HG03139 (cell line): Measurements from ENCODE around the gene ZBTB20.

Source experiments
- ATAC-seq: cut with Tn5 transposase; IDR thresholded peaks from one replicate; pipeline ENCODE4 v1.9.1; 2021; ENCODE audit not compliant: unreplicated experiment

ZBTB20 gene

DNA sequence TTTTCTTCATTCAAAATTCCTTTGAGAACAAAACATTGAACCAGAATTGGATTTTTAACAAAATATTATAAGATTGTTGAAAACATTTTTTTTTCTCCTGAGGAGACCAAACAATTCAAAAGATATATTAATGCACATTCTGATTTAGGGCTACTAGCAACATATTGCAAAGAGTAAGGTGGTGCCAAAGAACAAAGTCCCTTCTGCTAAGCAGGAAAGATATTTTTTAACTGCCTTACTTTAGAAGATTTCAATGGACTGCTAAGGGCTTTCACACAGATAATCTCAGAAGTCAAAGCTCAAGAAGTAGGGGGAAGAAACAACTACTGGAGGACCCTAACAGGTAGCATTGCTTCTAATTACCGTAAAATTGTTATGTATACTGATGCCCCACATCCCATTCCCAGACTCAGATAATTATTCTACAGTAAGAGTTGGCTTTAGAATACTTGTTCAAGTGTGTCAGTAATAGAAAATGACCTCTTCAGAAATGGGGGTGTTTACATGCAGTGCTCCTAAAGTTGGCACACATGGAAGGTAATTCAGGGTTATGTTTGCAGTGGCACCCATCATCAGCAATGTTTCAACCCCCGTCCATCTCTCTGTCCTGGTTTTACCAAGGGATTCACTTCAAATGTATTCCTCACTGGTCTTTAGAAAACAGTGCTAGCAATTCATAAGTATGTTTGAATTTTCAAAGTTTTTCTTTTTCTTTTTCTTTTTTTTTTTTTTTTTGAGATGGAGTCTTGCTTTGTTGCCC, 354.7 kb downstream of the ZBTB20 start:
- ATAC-seq: no peak

DNA sequence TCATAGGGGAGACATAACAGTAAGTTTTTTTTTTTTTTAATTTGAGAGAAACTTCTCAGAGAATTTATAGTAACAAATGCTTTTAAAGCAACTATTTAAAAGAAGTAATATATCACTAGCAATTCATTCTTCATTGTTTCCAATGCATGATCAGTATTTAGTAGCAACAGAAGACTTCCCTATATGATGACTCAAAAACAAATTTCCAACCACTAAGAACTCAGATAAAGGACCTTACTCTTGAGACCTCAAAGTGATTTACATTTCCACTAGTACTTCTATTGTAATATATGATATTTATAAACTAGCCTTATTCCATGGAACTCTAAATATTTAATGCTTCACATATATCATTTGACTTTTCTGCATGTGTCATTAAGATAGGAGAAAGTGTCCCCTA, 356.3 kb downstream of the ZBTB20 start:
- no peak for ATAC-seq

DNA sequence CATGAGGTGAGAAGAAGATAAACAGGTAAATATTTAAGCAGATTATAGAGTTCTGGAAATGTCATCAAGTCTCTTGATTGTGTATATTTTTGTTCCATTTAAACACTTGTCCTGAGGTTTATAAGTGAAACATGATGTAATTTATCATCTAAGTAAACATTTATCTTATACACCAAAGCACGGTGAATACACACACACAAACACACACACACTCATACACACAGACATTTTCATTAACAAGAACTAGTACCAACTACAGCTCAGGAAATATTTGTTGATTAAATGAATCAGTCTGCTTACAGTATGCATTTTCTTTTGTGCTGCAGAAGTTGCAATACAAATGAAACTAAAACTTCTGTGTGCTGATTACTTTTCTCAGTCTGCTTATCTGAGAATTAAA, 357.3 kb downstream of the ZBTB20 start:
- no peak for ATAC-seq

DNA sequence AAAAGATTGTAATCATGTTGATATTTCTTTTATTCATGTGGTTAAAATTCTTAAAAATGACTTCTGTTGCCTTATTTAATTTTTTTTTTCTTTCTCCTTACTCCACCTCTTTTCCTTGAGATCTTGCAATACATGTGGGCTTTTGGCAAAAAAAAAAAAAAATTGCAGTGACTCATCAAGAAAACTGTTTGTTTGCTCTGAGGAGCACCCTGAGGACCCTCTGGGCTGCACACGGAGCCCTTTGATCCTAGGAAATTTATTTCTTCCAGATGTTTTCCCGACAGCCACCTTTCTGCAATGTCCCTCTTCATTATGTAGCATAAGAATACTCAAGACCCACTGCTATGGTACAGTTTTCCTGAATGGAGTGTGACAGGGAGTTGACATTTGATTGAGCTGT, 371.7 kb downstream of the ZBTB20 start:
- no peak for ATAC-seq

DNA sequence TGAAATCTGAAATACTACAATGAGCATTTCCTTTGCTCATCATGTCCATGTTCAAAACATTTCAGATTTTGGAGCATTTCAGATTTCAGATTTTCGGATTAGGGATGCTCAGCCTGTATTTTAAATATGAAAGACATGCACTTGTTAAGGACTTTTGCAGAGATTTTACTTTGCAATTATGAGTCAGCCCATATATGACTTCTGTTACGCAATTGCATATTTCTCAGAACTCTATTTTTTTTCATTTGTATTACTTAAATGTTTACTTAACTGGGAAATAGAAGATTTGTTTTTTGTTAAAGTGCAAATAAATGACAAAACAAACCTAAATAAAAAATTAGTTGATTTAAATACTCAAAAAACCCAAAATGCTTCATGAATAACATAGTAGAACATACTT, 376.2 kb downstream of the ZBTB20 start:
- ATAC-seq: no peak

DNA sequence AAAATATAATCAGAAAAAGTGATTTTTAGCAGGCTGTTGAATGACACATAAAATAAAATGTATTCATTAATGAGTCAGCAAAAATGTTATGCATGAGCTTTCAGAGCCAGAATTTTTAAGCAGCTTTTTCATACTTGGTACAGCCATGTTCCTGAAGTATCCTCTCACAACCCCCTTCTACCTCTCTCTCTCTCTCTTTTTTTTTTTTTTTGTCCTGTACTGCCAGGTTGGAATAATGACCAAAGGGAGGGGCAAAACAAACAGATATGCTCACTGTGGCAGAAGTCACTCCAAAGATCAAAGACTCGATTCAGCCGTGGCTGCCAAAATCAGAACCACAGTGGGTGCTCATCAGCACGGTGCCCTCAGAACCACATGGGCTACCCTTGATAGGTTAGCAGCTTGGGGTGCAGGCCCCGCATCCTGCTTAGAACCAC, 383.0 kb downstream of the ZBTB20 start:
- no peak for ATAC-seq

DNA sequence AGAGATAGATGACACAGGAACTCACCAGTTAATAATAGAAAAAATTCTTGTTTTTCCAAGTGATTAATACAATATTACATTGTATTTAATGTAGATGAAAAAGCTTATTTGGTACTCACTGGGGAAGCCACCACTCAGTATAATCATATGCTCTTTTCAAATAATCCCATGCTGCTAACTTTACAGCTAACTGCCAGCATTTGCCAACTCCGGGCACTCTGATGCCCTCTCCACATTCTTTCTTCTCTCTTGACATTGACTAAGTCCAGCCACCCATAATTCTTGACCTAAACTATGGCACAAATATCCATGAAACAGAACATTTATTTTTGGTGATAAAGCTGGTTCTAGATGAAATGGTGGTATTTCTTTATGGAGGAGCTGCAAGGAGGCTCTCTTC, 384.9 kb downstream of the ZBTB20 start:
- no peak for ATAC-seq

DNA sequence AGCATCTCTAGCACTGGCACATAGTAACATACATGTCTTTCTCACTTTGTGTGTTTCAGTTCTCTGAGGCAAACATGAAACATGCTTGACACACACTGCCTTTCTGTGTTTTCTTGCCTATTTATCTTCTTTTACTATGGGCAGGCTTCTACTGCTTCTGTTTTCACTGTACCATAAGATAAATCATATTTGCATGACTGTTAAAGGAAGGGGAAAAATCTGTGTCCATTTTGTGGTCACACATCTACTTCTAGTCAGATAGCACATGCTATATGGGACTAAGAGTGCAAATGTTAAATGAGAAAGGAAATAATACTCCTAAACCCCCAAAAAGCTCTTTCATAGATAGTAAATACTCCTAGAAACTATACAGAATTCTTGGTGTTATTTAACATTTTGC, 386.4 kb downstream of the ZBTB20 start:
- no peak for ATAC-seq

DNA sequence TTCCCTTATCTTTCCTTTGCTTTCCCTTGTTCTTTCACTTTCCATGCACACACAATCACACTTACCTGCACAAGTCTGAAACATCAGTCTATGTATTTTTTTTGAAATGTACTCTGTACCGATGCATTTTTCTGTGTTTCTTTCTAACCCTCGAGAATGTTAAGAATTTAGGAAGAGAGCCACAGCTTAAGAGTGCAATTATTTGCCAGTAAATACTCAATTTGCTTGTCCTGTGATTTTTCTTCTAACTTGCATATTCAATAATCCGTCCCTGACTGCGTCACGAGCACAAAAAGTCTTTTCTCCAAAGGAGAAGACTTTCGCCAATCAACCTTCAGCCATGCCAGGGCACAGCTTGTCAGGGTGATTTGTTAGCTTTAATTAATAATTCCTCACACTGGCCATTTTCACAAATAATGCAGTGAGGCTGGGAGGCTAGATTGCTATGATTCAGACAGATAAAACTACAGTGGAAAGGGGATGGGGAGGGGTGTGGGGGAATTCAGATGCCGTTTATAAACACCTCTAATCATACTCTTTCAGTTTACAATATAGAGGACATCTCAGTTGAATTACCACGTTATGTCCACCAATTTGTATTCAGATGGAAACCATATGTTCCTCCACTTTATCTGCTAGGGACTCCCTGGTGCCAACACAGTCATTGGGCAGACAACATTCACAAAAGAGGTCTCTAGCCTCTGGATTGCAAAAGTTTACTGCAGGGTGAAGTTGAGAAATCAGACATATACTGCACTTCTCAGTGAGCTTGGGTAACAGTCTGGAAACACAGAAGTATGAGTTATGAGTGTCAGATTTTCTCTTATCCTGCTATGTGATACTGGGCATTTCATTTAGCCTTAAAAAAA, 388.0 kb downstream of the ZBTB20 start:
- ATAC-seq: no peak

DNA sequence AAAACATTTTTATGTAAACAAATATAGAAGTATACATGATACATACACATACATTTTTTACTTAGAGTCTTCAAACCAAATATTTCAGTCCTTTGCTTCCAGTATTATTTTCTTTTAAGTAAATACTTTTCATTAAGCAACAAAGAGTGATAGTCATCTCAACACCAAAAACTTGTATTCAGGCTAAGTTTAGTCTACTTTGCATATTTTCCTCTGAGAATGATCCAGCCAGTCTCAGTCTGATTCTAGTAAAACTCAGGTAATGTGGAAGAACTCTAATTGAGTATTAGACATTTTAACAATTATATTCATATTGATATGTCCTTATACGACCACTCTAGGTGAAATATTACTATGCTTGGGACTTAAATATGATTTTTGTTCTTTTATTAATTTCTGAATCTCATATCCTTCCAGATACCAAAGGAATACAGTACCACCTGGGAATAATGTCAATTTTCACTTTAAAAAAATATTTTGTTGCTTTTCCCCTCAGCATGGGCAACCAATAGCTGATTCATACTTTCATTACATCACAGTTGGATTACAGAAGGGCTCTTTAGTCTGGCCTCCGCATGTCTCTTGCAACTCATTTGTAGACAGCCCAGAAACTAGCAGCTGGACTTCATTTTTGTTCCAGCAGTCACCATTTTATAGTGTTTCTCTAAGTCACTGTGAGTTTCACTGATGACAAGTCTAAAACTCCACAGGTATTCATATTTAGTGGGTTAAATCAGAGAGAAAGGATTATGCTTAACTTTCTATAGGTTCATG, 390.4 kb downstream of the ZBTB20 start:
- ATAC-seq: peak; percentile 66

DNA sequence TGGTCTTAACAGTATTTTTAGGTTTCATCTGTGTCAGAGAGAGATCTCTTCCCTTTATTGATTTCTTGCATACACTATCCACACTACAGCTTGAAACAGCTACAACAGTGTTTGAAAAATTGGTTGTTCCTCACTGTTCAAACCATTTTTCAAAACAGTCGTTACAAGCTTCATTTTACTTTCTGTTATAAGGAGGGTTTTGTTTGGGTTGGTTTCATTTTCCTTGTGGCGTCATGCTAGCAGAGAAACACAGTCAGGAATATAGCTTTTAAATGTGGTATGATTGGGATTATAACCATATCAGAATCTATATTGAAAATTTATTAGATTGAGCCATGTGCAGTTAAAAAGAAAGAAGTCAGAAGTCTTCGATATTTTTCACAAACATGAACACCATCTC, 400.6 kb downstream of the ZBTB20 start:
- ATAC-seq: no peak

DNA sequence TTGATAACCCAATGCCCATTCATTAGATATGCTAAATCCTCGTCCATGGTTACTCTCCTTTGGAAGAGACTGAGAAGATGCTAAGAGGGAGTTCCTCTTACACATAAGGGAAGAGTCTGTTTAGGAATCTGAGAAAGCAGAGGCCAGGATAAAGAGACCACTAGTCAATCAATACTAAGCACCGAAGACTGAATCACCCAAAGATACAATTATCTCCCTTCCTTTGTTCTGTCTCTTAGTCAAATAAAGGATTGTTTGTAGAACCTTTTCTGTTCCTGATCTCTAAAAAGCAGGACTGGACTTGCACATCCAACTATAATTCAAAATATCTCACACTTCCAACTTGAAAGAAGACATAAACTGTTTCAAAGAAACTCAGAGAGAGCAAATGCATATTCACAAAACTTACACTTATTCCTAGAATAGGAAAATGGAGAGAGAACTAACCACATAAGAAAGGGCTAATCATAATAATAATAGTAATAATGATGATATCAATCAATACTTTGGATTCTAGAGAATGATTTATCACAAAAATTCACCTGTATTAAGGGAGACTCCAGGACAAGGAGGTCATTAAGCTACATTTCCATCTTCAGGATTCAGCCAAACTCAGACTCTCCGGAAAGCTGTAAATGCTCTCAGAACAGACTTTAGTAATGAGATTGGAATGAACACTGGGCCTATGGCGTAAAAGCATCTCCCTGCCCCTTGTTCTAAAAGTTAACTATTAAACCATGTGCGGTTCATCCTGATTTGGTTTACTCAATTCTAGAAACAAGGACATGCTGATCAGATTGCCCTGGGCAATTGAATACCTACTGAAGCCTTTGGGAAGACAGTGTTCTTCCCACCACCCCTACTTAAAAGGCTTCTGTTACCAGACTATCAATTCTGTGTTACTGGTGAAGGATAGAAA, 401.5 kb downstream of the ZBTB20 start:
- ATAC-seq: no peak

DNA sequence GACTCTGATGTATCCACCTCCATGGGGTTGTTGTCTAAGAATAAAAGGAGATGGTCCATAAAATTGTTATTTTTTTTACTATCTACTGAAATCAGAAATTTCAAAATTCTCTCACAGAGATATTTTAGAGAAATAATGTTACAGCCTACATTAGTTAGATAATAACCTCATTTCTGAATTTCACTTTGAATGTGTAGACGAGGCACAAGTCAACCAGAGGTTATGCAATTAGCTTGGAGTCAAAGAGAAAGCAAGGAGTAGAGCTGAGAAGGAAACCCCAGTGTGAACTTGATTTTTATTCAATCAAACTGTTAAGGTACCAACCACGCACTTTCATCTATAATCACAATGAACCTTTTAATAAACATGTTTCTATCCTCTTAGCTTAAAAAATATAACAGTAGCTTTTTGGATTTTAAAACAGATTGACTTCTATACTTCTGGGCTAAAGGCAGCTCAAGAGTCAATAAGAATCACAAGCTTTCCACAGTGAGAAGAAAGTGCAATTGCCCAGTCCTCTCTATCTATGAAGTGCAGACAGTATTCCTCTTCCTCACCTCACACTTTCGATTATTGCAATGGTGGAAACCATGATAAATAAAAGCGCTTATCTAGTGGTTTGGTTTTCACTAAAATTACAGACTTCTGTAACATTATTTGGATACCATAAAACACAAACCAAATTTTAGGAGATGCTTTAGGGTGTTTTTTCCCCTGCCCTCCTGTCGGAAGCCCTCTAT, 403.2 kb downstream of the ZBTB20 start:
- no peak for ATAC-seq

DNA sequence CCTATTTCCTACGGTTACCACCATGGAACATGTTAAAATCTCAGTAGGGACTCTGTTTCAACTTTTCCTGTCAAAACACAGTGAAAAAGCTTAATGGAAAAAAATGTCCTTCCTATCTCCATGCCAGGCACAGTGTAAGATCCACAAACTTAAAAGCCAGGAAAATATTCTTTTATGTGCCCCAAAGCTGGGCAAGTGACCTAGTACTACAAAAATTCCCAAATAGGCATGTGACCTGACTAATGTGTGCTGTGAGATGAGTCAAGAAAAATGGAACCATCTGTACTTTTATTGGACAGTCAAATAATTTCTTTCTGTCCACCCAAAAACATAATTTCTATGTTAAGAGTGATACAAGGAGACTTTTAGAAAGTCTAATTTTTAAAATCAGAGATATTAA, 406.0 kb downstream of the ZBTB20 start:
- no peak for ATAC-seq

DNA sequence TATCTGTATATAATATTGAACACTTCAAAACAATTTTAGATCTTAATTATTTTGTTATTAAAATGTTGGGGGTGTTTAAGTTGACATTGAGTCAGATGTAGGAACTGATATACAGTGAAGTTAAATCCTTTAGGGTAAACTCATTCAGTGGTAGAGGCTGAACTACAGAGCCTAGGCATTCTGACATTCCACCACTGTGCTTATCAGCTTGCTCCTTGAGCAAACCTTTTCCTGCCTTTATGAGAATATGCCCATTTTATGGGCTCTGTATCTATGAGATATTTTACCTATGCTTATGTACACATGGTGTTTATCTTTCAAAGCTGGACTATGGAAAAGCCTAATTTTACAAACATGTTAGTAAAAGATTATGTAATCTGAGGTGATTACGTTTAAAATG, 407.5 kb downstream of the ZBTB20 start:
- no peak for ATAC-seq

DNA sequence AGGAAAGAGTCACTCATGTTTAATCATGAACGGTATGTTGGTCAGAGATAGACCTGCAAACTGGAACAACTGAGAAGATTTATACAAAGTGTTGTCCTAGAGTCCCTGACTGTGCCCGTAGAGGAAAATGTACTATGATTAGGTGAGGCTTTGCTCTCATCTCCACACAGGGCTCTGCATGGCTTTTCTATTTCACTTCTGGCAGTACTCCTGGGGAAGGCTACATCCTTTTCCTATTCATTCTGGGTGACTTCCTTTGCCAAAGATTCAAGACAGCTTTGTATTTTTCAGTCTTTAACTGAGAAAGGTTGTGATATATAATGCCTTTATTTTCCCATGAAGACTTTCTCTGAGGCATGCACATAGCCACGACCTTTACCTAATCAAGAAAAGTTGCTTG, 414.7 kb downstream of the ZBTB20 start:
- ATAC-seq: no peak

DNA sequence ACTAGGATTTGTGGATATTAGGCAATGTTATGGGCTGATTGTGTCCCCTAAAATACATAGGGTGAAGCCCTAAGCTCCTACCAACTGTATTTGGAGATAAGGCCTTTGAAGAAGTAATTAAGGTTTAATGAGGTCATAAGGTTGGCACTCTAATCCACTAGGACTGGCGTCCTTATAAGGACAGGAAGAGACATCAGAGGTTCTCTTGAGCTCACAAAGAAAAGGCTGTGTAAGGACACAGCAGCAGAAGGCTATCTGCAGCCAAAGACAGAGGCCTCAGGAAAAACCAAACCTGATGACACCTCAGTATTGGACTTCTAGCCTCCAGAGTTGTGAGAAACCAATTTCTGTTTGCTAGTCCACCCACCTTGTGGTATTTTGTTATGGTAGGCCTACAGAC, 416.7 kb downstream of the ZBTB20 start:
- no peak for ATAC-seq

DNA sequence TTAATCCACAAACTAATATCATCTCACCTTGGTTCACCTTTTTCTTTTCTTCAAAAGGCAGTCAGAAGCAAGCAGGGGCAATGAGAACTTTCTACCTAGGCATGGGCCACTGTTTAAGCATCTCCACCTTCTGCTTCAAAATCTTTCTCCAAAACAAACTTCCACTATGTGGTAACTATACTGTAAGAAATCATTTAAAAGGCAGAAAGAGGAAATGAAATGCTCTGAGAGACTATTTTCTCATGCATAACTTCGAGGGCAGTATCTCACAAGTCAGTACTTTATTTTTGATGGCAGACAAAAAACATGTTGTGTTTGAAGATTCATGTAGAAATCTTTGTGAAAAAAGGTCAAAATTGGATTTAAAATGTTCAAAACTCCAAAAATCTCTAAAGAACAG, 419.7 kb downstream of the ZBTB20 start:
- ATAC-seq: no peak

DNA sequence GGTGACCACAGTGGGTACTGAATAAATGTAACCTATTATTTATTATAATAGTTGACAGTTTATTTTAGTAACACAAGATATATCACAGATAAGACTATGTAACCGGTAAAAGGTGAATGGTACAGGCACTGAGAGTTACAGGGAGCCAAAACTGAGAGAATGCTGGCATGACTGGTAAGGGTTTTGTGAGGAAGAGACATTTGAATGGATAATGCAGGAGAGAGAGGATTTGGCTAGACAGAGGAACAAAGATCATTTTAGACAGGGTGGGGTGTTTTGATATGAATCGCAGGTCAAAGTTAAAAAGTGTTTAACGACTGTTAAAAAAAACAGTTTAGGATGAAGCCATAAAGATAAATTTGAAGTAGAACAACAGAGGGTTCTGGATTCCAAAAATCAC, 421.1 kb downstream of the ZBTB20 start:
- ATAC-seq: no peak

DNA sequence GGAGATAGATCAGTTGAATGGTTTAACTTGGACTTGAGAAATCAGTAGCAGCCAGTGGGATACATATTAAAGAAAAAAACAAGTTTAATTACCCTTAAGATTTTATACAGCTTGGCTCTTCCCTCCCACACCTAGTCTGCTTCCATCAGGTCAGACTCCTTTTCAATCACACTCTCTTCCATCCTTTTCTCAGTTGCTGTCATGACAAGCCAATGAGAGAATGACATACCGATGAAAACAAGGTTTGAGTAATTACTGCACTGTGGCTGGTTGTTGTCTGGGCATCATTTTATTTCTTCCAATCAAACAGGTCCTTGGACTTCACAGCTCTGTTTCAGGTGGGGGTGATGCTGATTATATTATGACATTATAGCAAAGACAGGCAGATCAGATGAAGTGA, 424.6 kb downstream of the ZBTB20 start:
- no peak for ATAC-seq
